GM21717 (cell line): ENCODE results near the gene NRP2.
A peak's percentile ranks its signal among the peaks of the same experiment; 100 is the strongest.

ENCODE experiments used
- ATAC-seq: cut with Tn5 transposase; IDR thresholded peaks from one replicate; pipeline ENCODE4 v1.9.1; 2021; ENCODE audit warnings: mild to moderate bottlenecking, moderate library complexity; ENCODE audit not compliant: unreplicated experiment

The NRP2 gene

GRCh38 chr2:205730701-205731582 is 48.6 kb downstream of the NRP2 start:
- peak; percentile 4 for ATAC-seq

GRCh38 chr2:205731583-205731981 is 49.3 kb downstream of the NRP2 start:
- peak; percentile 92 for ATAC-seq

- no peak for ATAC-seq
Measured at GRCh38 chr2:205732314-205732713, 50.0 kb downstream of the NRP2 start.

GRCh38 chr2:205733082-205733481 is 50.8 kb downstream of the NRP2 start:
- no peak for ATAC-seq

- ATAC-seq, result no peak
Measured at GRCh38 chr2:205733648-205734047, 51.3 kb downstream of the NRP2 start.

GRCh38 chr2:205734436-205735037 is 52.2 kb downstream of the NRP2 start:
- ATAC-seq, result no peak

GRCh38 chr2:205738117-205738968 is 56.0 kb downstream of the NRP2 start:
- no peak for ATAC-seq

GRCh38 chr2:205739620-205740019 is 57.3 kb downstream of the NRP2 start:
- ATAC-seq, result no peak

GRCh38 chr2:205740381-205740780 is 58.1 kb downstream of the NRP2 start:
- no peak for ATAC-seq

GRCh38 chr2:205741256-205741978 is 59.1 kb downstream of the NRP2 start:
- ATAC-seq, result no peak

GRCh38 chr2:205743137-205743536 is 60.8 kb downstream of the NRP2 start:
- no peak for ATAC-seq

GRCh38 chr2:205744074-205744591 is 61.8 kb downstream of the NRP2 start:
- no peak for ATAC-seq

- no peak for ATAC-seq
Measured at GRCh38 chr2:205745661-205746419, 63.5 kb downstream of the NRP2 start.

GRCh38 chr2:205746420-205746785 is 64.1 kb downstream of the NRP2 start:
- no peak for ATAC-seq

GRCh38 chr2:205747829-205748386 is 65.6 kb downstream of the NRP2 start:
- no peak for ATAC-seq

GRCh38 chr2:205748639-205749038 is 66.3 kb downstream of the NRP2 start:
- no peak for ATAC-seq

- ATAC-seq, result no peak
Measured at GRCh38 chr2:205749078-205749477, 66.8 kb downstream of the NRP2 start.

- no peak for ATAC-seq
Measured at GRCh38 chr2:205750797-205751196, 68.5 kb downstream of the NRP2 start.

GRCh38 chr2:205751569-205752031 is 69.3 kb downstream of the NRP2 start:
- no peak for ATAC-seq
